HL-60 (cell line): ENCODE measurements around the gene KRTAP10-11.

Experiments
- DNase-seq, 2 experiments: peaks; one replicate each; pipeline ENCODE4 v3.0.0-alpha.2; 2010 to 2020; ENCODE audit warnings: low read depth in 1 of 2, low spot score in 1 of 2
- H3K27ac ChIP-seq: fragments of 250-450 bp; sonication (Bioruptor Pico); replicated peaks from 2 replicates; pipeline ENCODE4 v1.5.1; 2020; ENCODE audit warnings: mild to moderate bottlenecking, moderate library complexity
- H3K27me3 ChIP-seq: fragments of 250-450 bp; sonication (Bioruptor Pico); 2 replicates; pipeline ENCODE4 v1.5.1; 2021; ENCODE audit warnings: mild to moderate bottlenecking, moderate library complexity; ENCODE audit not compliant: insufficient read depth, poor library complexity, severe bottlenecking
- H3K4me3 ChIP-seq: replicated peaks from 2 replicates; pipeline ENCODE4 v1.5.1; 2011; ENCODE audit warnings: mild to moderate bottlenecking, control low read depth, low read length; ENCODE audit not compliant: insufficient read depth
- GABPA ChIP-seq: IDR thresholded peaks from 2 replicates; pipeline ENCODE4 v1.6.1; 2012; ENCODE audit warnings: low read depth
- POLR2AphosphoS5 ChIP-seq: IDR thresholded peaks from 2 replicates; pipeline ENCODE4 v1.6.1; 2012; ENCODE audit warnings: low read depth
- SPI1 ChIP-seq: IDR thresholded peaks from 2 replicates; pipeline ENCODE4 v1.6.1; 2012; ENCODE audit warnings: low read depth, mild to moderate bottlenecking, borderline replicate concordance
- TF ChIP-seq, protein P1 (sequence below): IDR thresholded peaks from 2 replicates; pipeline ENCODE4 v1.6.1; 2012; ENCODE audit warnings: low read depth; ENCODE audit not compliant: insufficient replicate concordance

KRTAP10-11 gene

DNA sequence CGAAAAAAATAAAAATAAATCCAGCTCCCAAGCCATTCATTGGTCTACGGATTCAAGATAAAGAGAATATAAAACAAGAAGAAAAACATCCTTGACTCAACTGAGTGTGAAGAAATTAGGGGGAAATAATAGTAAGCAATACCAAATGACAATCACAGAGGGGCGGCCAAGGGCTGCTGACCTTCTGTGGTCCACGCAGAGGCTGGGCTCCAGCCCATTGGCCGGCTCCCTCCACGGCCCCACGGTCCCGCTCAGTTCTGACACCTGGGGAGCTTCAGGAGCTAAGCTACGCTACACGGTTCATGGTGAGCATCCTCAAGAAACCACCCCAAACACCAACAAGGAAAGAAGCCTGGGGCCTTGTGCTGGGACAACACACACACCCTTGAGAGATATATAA lies 50.4 kb downstream of the KRTAP10-11 start:
- Histone ChIP-seq H3K27ac (no peak overlapping the region), H3K4me3 (no peak overlapping the region), H3K27me3 (peaks cover 26% of the 10 kb centered on the region)
- no peak for TF ChIP-seq POLR2AphosphoS5
- no peak for TF ChIP-seq SPI1
- no peak for TF ChIP-seq GABPA
- TF ChIP-seq, protein P1, sequence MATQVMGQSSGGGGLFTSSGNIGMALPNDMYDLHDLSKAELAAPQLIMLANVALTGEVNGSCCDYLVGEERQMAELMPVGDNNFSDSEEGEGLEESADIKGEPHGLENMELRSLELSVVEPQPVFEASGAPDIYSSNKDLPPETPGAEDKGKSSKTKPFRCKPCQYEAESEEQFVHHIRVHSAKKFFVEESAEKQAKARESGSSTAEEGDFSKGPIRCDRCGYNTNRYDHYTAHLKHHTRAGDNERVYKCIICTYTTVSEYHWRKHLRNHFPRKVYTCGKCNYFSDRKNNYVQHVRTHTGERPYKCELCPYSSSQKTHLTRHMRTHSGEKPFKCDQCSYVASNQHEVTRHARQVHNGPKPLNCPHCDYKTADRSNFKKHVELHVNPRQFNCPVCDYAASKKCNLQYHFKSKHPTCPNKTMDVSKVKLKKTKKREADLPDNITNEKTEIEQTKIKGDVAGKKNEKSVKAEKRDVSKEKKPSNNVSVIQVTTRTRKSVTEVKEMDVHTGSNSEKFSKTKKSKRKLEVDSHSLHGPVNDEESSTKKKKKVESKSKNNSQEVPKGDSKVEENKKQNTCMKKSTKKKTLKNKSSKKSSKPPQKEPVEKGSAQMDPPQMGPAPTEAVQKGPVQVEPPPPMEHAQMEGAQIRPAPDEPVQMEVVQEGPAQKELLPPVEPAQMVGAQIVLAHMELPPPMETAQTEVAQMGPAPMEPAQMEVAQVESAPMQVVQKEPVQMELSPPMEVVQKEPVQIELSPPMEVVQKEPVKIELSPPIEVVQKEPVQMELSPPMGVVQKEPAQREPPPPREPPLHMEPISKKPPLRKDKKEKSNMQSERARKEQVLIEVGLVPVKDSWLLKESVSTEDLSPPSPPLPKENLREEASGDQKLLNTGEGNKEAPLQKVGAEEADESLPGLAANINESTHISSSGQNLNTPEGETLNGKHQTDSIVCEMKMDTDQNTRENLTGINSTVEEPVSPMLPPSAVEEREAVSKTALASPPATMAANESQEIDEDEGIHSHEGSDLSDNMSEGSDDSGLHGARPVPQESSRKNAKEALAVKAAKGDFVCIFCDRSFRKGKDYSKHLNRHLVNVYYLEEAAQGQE, result no peak
- DNase-seq, result no peak
